ENCODE results near the gene HDHD3.

HDHD3 gene

DNA sequence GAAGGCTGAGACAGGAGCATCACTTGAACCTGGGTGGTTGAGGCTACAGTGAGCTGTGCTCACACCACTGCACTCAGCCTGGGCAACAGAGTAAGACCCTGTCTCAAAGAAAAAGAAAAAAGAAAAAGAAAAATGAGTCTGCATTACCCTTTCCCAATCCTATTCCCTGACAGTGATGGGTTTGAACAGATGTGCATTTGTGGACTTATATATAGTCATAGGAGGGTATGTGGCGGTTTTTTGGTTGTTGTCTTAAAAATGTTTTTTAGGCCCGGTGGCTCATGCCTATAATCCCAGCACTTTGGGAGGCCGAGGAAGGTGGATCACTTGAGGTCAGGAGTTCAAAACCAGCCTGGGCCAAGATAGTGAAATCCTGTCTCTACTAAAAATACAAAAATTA lies 13.4 kb downstream of the HDHD3 start:
- no peak for DNase-seq (ENCODE audit: low spot score)

DNA sequence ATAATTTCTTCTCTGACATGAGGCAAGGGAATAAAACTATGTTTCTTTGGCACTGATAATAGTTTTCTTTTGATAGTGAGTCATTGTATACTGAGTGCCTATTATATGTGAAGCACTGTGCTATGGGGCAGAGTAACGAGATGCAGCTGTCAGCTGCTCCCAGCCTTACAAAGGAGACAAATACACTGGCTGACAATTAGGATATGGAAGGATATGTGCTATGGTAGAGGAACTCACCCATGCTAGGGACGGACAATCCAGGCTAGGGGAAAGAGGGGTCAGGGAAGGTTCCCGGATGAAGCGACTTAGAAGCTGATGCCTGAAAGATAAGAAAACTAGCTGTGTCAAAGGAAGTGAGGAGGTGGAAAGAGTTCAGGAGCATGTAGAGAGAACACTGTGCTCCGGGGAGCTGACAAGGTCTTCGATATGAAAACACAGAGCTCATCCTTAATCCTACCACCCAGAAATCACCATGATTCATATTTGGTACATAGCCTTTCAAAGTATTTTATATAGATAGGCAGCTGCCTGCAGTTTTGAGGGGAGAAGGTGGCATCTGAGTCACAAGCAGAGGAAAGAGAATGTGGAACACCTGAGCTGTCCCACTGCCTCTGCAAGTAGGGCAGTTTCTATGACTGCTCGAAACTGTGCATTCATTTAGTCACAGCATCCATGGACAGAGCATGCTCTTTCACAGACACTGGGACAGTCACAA lies 15.3 kb downstream of the HDHD3 start:
- DNase-seq (ENCODE audit: low spot score): no peak

DNA sequence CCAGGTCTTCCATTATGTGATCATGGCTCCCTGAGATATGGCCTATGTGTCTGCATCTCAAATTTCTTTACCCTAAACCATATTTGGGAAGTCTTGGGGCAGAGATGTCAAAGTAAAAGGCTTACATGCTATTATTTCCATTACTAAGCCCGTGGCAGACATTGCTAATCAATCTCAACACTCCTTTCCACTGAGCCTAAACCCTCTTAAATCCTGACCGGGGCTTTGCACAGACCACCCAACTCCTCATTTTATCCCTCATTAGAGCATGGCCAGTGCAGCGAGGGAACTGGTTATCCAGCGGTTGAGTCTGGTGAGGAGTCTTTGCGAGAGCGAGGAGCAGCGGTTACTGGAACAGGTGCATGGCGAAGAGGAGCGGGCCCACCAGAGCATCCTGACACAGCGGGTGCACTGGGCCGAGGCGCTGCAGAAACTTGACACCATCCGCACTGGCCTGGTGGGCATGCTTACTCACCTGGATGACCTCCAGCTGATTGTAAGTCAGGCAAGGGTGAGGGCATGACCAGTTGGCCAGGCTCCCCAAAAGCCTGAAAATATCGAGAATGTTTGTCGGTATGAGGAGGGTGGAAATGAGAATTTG lies 16.4 kb downstream of the HDHD3 start:
- no peak for DNase-seq (ENCODE audit: low spot score)

DNA sequence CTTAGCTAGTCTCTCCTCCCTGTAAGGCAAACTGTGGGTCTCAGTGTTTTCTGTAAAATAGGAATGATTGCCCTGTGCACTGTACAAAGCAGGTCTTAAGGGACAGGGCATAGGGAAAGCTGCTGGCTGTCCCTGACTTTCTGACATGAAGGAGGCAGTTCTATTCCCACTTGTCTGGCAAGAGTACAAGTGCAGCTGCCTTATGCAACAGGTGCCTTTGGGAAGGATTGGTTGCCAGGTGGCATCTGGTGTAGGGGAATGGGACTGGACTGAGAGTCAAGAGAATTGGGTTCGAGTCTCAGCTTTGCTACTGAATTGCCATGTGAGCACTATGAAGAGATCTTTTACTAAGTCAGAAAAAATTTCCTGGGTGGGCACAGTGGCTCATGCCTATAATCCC lies 17.4 kb downstream of the HDHD3 start:
- DNase-seq (ENCODE audit: low spot score): no peak

DNA sequence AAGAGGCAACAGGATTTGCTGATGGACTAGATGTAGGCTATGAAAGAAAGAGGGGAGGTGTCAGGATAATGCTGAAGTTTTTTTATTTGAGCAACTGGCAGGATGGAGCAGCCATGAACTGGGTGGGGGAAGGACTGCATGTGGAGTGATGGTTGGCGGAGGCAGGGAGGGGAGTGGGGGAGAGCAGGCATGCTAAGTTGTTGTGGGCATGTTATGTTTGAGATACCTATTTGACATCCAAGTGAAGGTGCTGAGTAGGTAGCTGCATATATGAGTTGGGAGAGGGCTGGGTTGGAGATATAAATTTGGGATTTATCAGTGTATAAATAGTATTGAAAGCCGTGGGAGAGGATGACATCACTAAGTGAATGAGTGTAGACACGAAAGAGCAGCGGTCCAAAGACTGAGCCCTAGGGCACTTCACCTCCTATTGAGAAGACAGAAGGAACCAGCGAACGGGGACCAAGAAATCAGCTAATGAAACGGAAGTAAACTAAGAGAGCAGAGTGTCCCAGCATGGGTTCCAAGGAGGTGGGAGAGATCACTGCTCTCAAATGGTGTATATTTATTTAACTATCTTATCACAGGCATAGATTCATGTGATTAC lies 20.0 kb downstream of the HDHD3 start:
- DNase-seq (ENCODE audit: low spot score): no peak

DNA sequence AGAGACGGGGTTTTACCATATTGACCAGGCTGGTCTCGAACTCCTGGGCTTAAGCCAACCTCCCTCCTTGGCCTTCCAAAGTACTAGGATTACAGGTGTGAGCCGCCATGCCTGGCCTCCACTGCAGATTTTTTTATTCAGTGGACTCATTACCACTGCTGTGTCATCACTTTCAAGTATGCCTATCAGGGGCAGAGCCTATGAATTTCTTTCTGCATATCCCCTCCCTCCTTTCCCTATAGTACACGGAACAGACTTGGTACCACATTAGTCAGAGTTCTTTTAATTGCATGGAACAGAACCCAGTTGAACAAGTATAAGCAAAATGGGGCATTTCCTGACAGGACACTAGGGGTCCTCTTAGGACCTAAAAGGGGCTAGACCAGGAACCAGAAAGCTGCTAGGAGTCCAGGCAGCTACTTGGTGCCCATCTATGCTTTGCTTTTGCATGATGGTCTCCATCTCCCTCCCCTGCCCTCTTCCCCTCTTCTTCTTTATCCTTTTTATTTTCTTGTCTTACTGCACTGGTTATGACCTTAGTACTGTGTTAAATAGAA lies 21.7 kb downstream of the HDHD3 start:
- peak; percentile 48 for DNase-seq (ENCODE audit: low spot score)

DNA sequence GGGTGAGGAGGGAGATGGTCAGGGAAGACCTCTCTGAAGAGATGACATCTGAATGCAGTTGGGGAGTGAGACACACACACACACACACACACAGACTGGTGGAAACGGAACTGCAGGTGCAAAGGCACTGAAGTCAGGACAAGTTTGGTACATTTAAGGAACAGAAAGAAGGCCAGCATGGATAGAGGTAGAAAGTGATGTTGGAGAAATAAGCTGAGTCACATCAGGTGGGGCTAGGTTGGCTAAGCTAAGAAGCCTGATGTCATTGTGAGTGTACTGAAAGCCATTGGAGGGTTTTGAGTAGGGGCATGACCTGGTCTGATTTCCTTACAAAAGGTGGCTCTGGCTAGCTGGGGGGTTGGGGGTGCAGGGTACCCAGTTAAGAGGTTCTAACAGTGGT lies 24.4 kb downstream of the HDHD3 start:
- no peak for DNase-seq (ENCODE audit: low spot score)

DNA sequence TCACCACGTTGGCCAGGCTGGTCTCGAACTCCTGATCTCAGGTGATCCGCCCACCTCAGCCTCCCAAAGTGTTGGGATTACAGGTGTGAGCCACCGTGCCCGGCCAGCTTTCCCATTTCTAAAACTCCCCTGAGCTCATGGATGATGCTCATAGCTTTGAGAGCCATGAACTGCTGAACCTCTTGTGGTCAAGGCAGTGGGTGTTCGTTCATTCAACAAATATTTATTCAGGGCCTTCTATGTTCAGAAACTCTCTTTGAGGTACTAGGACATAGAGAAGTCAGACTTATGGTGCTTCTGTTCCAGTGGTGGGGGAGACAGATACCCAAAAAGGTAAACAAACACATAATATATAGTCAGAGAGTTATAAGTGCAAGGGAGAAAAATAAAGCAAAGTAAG lies 24.8 kb downstream of the HDHD3 start:
- no peak for DNase-seq (ENCODE audit: low spot score)

DNA sequence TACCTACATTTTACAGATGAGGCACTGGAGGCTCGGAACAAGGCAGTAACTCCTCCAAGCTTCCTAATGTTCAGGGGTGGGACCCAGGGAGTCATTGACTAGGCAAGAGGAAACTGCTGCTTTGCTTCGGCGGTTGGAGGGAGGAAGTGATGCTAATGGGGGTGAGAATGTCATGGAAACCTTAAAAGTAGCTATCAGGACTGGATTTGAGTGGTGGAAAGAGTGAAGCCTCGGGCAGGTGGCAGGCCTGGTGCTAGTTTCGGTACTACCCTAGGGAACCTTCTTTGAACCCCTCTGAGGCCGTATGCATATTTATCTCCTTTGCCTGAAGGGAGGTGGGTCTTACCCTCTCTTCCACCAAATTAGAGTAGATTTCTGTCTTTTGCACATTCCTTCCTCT lies 25.8 kb downstream of the HDHD3 start:
- no peak for DNase-seq (ENCODE audit: low spot score)

DNA sequence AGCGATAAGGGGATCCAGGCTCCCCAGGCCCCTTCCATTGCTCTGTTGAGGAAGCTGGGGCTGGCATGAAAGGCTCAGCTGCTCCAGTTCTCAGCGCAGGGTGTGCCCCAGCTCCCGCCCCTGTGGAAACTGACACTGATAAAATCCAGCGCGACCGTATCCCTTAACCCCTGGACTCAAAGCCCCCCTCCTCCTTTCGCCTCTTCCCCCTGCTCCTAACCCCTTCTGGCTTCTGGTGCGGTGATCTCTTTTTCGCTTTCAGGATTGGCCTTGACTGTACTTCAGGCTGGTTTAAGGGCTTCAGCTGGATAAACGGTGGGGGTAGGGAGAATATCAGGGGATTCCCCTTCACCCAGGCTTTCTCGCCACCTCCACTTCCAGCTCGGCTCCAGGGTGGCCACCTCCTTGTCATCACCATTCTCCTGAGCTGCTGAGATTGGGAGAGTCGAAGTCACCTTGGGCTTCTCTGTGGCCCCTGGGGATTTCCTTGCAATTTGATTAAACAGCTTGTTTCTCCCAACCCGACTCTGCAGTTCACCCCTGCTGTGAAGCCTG lies 26.6 kb downstream of the HDHD3 start:
- no peak for DNase-seq (ENCODE audit: low spot score)

DNA sequence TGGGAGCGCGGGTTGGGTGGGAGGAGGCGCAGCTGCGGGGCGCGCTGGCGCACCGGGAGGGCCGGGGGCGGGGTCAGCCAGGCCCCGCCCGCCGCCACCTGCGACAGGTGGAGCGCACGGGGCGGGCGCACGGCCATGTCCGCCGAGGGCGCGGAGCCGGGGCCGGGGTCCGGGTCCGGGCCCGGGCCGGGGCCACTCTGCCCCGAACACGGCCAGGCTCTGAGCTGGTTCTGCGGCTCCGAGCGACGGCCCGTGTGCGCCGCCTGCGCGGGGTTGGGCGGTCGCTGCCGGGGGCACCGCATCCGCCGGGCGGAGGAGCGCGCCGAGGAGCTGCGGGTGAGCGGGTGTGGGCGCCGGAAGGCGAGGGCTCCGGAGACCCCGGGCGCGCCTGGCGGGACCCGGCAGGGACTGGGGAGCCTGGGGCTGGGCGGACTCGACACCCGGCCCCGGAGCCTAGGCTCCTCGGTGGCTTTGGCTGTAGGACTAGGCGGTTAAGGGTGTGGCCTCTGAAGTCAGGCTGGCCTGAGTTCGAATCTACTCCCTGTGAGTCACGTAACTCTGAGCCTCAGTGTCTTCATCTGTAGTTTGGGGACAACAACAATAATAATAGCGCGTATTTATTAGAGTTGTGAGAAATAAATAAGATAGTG lies 27.2 kb downstream of the HDHD3 start, which contains the start of gene BSPRY:
BSPRY (plus strand) TSS at position 97 of the 650 bp plus-strand sequence; CDS start at position 136, 39 bp downstream.
- peak; percentile 50 for DNase-seq (ENCODE audit: low spot score)

DNA sequence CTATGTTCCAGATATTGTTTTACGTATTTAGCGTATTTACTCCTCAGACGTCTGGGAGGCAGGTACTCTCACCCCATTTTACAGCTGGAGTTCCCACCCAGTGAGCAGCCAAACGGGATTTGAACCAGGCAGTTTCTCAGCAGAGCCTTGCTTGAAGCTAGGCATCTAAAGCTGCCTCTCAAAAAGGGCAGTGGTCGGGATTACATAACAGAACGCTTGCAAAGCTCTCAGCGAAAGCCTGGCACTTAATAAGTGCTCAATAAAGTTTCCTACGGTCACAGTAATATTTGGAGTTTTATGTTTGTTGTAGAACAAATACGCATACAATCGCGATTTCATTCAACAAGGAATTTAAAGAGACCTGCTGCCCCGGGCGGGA lies 27.7 kb downstream of the HDHD3 start:
- no peak for DNase-seq (ENCODE audit: low spot score)

DNA sequence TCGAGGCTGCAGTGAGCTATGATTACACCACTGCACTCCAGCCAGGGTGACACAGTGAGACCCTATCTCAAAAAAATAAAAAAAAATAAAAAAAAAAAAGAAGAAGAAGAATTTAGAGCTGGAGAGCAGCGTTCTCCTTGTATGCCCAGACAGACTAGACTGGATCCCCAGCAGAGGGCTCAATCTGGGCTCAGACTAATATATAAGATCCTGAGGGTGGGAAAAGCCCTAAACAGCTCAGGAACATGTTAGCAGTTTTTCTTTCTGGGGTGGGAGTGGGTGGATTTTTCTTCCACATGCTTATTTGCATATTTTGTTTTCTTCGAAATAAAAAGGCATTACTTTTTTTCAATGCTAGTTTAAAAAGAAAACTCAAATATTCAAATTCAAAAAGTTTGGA lies 28.3 kb downstream of the HDHD3 start:
- DNase-seq (ENCODE audit: low spot score): no peak

DNA sequence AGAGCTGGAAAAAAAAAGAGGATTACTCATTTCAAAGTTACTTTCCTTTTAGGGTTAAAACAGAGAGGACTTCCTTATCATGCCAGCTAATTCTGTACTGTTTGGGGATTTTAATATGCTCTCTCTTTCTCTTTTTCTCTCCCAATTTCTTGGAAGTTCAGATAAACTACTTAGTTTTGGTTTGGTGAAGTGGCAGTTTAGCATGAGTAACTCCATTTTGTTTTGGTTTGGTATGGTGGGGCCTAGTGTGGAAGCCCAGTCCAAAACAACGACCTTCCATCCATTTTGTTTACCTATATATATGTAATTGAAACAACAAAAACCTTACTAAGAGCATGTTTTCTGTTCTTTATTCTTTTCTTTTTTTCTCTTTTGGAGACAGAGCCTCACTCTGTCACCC lies 31.1 kb downstream of the HDHD3 start:
- no peak for DNase-seq (ENCODE audit: low spot score)

DNA sequence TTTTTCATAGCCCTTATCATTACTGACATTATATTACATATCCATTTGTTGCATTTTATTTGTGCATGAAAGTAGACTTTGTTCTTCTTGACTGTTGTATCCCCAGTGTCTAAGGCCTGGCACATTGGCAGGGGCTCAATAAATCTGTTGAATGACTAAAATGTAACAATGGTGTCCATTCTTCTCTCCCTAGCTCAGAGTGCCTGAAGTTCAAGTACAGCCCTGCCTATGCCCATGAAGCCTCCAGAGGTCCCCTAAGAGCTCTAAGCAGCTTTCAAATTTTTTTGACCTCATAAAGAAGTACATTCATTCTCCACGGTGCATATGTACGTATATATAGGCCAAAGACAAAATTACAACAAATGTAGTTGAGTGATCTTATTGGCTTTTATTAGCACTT lies 31.6 kb downstream of the HDHD3 start:
- DNase-seq (ENCODE audit: low spot score): no peak

DNA sequence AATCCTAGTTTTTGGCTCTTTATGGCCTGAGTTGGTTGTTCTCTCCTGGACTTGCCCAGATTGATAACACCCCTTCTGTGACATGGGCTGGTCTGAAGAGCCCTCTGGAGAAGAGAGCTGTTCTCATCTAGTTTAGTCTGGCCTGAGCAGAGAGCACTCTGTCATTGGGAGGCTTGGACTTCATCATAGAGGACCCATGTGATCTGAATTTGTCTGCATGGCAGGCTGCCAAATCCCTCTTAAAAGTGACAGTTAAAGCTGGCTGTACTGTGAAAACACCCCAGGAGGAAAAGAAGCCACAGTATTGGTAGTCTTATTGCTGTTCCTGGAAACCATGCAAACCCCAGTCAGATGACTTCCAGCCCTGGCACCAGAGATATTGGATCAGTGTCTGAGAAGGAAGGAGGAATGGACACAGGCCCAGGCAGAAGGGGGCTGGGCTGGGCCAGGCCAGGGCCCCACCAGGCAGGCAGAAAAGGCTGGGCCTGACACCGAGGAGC lies 33.0 kb downstream of the HDHD3 start:
- DNase-seq (ENCODE audit: low spot score): no peak

DNA sequence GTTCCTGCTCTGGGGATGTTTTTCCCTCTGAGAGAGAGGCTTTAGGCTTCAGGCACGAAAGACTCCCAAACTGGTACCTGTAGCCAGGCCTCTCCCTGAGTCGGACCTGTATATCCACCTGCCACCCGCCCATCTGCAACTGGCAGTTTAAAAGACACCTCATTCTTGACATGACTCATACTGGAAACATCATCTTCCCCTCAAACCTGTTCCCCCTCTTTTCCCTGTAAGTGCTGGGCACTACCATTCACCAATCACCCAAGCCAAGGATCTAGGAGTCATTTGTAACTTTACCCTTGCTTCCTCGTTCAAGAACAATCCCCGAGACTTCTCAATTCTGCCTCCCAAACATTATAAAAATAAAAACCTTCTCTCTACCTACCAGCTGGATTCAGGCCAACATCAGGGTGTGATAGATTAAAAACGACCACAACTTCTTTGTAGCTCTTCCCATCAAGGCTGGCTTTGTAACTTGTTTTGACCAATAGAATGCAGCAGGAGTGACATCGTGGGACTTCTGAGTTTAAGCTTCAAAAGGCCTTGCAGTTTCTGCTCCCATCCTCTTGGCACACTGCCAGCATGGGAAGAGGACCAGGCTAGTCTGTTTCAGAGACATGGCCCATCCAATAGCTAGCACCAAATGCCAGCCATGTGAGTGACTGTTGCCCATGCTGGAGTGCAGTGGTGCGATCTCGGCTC lies 34.9 kb downstream of the HDHD3 start:
- DNase-seq (ENCODE audit: low spot score): no peak

DNA sequence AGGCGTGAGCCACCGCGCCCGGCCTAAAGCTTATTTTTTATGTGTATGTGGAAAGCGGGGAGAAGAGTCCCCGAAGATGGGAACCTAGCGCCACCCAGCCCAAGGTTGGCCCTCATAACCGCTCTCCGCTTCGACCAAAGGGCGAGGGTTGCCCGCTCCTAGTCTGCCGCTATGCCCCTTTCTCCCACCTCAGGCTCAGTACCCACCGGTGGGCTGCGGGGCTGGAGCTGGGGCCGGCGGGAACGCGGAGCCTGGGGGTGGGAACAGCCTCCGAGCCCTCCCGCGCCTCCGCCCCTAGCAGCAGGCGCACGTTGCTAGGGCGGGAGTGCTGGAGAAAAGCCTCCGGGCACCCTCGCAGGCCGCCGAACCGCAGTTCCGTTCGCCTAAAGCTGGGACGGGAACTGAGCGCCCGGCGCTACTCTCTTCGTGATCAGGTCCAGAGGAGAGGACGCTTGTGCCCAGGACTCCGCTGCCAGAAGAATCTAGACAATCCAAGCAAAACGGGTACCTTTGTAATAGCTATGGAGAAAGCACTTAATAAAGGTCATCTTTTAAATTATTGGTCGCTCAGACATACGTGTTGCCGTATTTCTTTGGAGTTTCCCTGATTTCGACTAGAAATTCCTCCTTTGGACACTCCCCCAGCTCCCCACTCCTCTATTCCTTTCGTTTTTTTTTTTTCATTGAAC lies 36.6 kb downstream of the HDHD3 start, which contains the start of gene WDR31:
WDR31 (minus strand) TSS at position 265 of the 689 bp plus-strand sequence. CDS start 8,253 bp downstream, outside the sequence.
- DNase-seq (ENCODE audit: low spot score): peak; percentile 92

DNA sequence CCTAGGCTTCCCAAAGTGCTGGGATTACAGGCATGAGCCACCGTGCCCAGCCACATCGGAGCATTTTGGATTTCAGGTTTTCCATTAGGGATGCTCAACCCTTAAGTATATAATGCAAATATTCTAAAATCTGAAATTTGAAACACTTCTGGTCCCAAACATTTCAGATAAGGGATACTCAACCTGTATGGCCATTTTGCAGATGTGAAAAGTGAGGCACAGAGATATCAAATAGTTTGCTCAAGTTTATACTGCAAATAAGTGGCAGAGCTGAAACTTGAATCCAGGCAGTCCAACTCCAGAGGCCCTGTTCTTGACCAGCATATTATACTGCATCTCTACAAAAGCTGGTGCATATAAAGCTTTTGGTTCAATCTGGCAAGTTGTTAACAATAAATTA lies 39.1 kb downstream of the HDHD3 start:
- no peak for DNase-seq (ENCODE audit: low spot score)

DNA sequence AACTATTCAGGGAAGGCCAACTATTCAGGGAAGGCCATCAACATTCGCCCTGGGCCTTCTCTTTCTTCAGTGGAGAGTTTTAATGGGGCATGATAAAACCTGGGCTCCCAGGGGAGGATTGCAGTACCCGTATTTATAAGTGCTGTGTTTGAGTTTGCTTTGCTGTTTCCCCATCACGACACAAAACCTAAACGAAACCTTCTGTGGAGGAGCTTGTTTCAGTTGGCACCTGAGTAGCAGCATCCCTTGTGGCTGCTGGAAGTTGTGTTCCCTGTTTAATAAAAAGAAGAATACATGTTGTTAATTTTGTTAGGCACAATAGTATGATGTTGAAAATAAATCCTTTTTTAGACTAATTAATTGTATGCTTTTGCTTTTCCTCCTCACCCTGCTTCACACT lies 45.0 kb downstream of the HDHD3 start:
- no peak for DNase-seq (ENCODE audit: low spot score)

Measured in HuH-7 (cell line).